ENCODE data around the gene TNRC6A.
"Not testable (repeated sequence)": the region's sequence is repeated elsewhere in the genome, so short reads cannot be mapped to it uniquely, and the experiment has no call there.

The TNRC6A gene

GRCh38 chr16:24848065-24848464, 118.6 kb downstream of the TNRC6A start:
- DNase-seq = no peak

GRCh38 chr16:24849641-24850040, 120.2 kb downstream of the TNRC6A start:
- no peak for DNase-seq

GRCh38 chr16:24850289-24850938, 121.0 kb downstream of the TNRC6A start:
- no peak for DNase-seq

GRCh38 chr16:24851700-24852099, 122.2 kb downstream of the TNRC6A start:
- DNase-seq = no peak

- DNase-seq = no peak
Measured at GRCh38 chr16:24852281-24852721, 122.8 kb downstream of the TNRC6A start.

- no peak for DNase-seq
Measured at GRCh38 chr16:24853169-24853824, 123.8 kb downstream of the TNRC6A start.

GRCh38 chr16:24853830-24854229, 124.4 kb downstream of the TNRC6A start:
- no peak for DNase-seq

- no peak for DNase-seq
Measured at GRCh38 chr16:24854607-24855171, 125.2 kb downstream of the TNRC6A start.

- no peak for DNase-seq
Measured at GRCh38 chr16:24855678-24856077, 126.2 kb downstream of the TNRC6A start.

GRCh38 chr16:24856871-24857270, 127.4 kb downstream of the TNRC6A start:
- DNase-seq = not testable (repeated sequence)

GRCh38 chr16:24858219-24859041, 129.0 kb downstream of the TNRC6A start:
- DNase-seq = no peak

GRCh38 chr16:24861461-24861860, 132.0 kb downstream of the TNRC6A start:
- no peak for DNase-seq

- no peak for DNase-seq
Measured at GRCh38 chr16:24863582-24864437, 134.4 kb downstream of the TNRC6A start.

GRCh38 chr16:24869033-24869432, 139.6 kb downstream of the TNRC6A start:
- DNase-seq = no peak

GRCh38 chr16:24871891-24872290, 142.4 kb downstream of the TNRC6A start:
- DNase-seq = no peak

- DNase-seq = no peak
Measured at GRCh38 chr16:24873028-24873427, 143.6 kb downstream of the TNRC6A start.

GRCh38 chr16:24875466-24875865, 146.0 kb downstream of the TNRC6A start:
- no peak for DNase-seq

All from CD4-positive, alpha-beta T cell treated with Interleukin-15 for 1 hour (primary cell).